NCI-H1092 treated with DMSO at 0.1 percent for 48 hours (cell line): ENCODE results near the gene JOSD1.

Source experiments
- DNase-seq: peaks from one replicate; lab custom pipeline; 2025; lab: John Stamatoyannopoulos, UW

Gene JOSD1

GRCh38 chr22:38733329-38733723 lies 32.6 kb upstream of the JOSD1 start:
- peak; percentile 68 for DNase-seq

- peak; percentile 38 for DNase-seq
Observed at GRCh38 chr22:38732251-38732815, 31.6 kb upstream of the JOSD1 start.

- DNase-seq = no peak
Observed at GRCh38 chr22:38731703-38732161, 31.0 kb upstream of the JOSD1 start.

- DNase-seq = no peak
Observed at GRCh38 chr22:38730411-38730871, 29.7 kb upstream of the JOSD1 start.

GRCh38 chr22:38729946-38730345 lies 29.2 kb upstream of the JOSD1 start:
- no peak for DNase-seq

GRCh38 chr22:38728871-38729796 lies 28.4 kb upstream of the JOSD1 start:
- DNase-seq = no peak

- DNase-seq = no peak
Observed at GRCh38 chr22:38727530-38728451, 27.0 kb upstream of the JOSD1 start.

GRCh38 chr22:38727123-38727522 lies 26.4 kb upstream of the JOSD1 start:
- DNase-seq = no peak

GRCh38 chr22:38725900-38726655 lies 25.3 kb upstream of the JOSD1 start:
- DNase-seq = no peak

- no peak for DNase-seq
Observed at GRCh38 chr22:38724926-38725571, 24.3 kb upstream of the JOSD1 start.

- no peak for DNase-seq
Observed at GRCh38 chr22:38724176-38724575, 23.4 kb upstream of the JOSD1 start.

GRCh38 chr22:38721551-38721950 lies 20.8 kb upstream of the JOSD1 start:
- DNase-seq = no peak

GRCh38 chr22:38720350-38720749 lies 19.6 kb upstream of the JOSD1 start:
- no peak for DNase-seq

GRCh38 chr22:38719196-38719595 lies 18.5 kb upstream of the JOSD1 start:
- DNase-seq = no peak

GRCh38 chr22:38718414-38718813 lies 17.7 kb upstream of the JOSD1 start:
- no peak for DNase-seq

GRCh38 chr22:38717244-38717643 lies 16.5 kb upstream of the JOSD1 start:
- DNase-seq = no peak

GRCh38 chr22:38716826-38717225 lies 16.1 kb upstream of the JOSD1 start:
- no peak for DNase-seq

GRCh38 chr22:38716271-38716670 lies 15.5 kb upstream of the JOSD1 start:
- no peak for DNase-seq

GRCh38 chr22:38715852-38716251 lies 15.1 kb upstream of the JOSD1 start:
- no peak for DNase-seq

- DNase-seq = no peak
Observed at GRCh38 chr22:38715176-38715764, 14.5 kb upstream of the JOSD1 start.

GRCh38 chr22:38713921-38714320 lies 13.2 kb upstream of the JOSD1 start:
- DNase-seq = no peak
